ENCODE results near the gene ALDH6A1.

The ALDH6A1 gene

GRCh38 chr14:74049876-74050495, 34.3 kb downstream of the ALDH6A1 start:
- DNase-seq (ENCODE audit: low spot score) (no peak), ATAC-seq (ENCODE audit: low read depth) (no peak)
- TF ChIP-seq CTCF (IDR thresholded peaks at IDR 0.05; ENCODE audit: poor library complexity, severe bottlenecking) = no peak
- no peak overlapping the region for H3K27ac ChIP-seq (ENCODE audit: poor library complexity, severe bottlenecking)
- H3K36me3 ChIP-seq (ENCODE audit: low read depth) = no peaks in the 10 kb centered on the region
- peaks cover 6% of the 10 kb centered on the region for H3K4me1 ChIP-seq (ENCODE audit: insufficient read depth, poor library complexity, severe bottlenecking)
- no peaks in the 10 kb centered on the region for H3K9me3 ChIP-seq (ENCODE audit: severe bottlenecking)
- no peaks in the 10 kb centered on the region for H3K27me3 ChIP-seq (ENCODE audit: insufficient read depth, poor library complexity, severe bottlenecking)
- no peak overlapping the region for H3K4me3 ChIP-seq (ENCODE audit: severe bottlenecking)

- DNase-seq (ENCODE audit: low spot score) = no peak
- H3K9me3 ChIP-seq (ENCODE audit: severe bottlenecking) = no peaks in the 10 kb centered on the region
- H3K27ac ChIP-seq (ENCODE audit: poor library complexity, severe bottlenecking) = no peak overlapping the region
- H3K36me3 ChIP-seq (ENCODE audit: low read depth) = no peaks in the 10 kb centered on the region
- H3K4me1 ChIP-seq (ENCODE audit: insufficient read depth, poor library complexity, severe bottlenecking) = peaks cover 6% of the 10 kb centered on the region
- H3K4me3 ChIP-seq (ENCODE audit: severe bottlenecking) = no peak overlapping the region
- no peaks in the 10 kb centered on the region for H3K27me3 ChIP-seq (ENCODE audit: insufficient read depth, poor library complexity, severe bottlenecking)
- peak; percentile 16 for TF ChIP-seq CTCF (IDR thresholded peaks at IDR 0.05; ENCODE audit: poor library complexity, severe bottlenecking)
- peak; percentile 27; the same call in 1 of the 3 replicates for ATAC-seq (ENCODE audit: low read depth)
Measured at GRCh38 chr14:74048281-74048680, 36.0 kb downstream of the ALDH6A1 start.

- Histone ChIP-seq H3K9me3 (ENCODE audit: severe bottlenecking) (no peaks in the 10 kb centered on the region), H3K36me3 (ENCODE audit: low read depth) (no peaks in the 10 kb centered on the region), H3K27me3 (ENCODE audit: insufficient read depth, poor library complexity, severe bottlenecking) (no peaks in the 10 kb centered on the region), H3K27ac (ENCODE audit: poor library complexity, severe bottlenecking) (no peak overlapping the region), H3K4me1 (ENCODE audit: insufficient read depth, poor library complexity, severe bottlenecking) (peaks cover 6% of the 10 kb centered on the region), H3K4me3 (ENCODE audit: severe bottlenecking) (no peak overlapping the region)
- TF ChIP-seq CTCF (IDR thresholded peaks at IDR 0.05; ENCODE audit: poor library complexity, severe bottlenecking) = no peak
- ATAC-seq (ENCODE audit: low read depth) (no peak), DNase-seq (ENCODE audit: low spot score) (no peak)
Measured at GRCh38 chr14:74045522-74045921, 38.7 kb downstream of the ALDH6A1 start.

- Histone ChIP-seq H3K36me3 (ENCODE audit: low read depth) (peaks cover 4% of the 10 kb centered on the region; the same call in 1 of the 2 replicates), H3K9me3 (ENCODE audit: severe bottlenecking) (no peaks in the 10 kb centered on the region), H3K4me3 (ENCODE audit: severe bottlenecking) (no peak overlapping the region), H3K27me3 (ENCODE audit: insufficient read depth, poor library complexity, severe bottlenecking) (no peaks in the 10 kb centered on the region), H3K4me1 (ENCODE audit: insufficient read depth, poor library complexity, severe bottlenecking) (peaks cover 6% of the 10 kb centered on the region), H3K27ac (ENCODE audit: poor library complexity, severe bottlenecking) (no peak overlapping the region)
- DNase-seq (ENCODE audit: low spot score) = no peak
- ATAC-seq (ENCODE audit: low read depth) = no peak; the same call in 2 of the 3 replicates
- no peak for TF ChIP-seq CTCF (IDR thresholded peaks at IDR 0.05; ENCODE audit: poor library complexity, severe bottlenecking)
Measured at GRCh38 chr14:74042296-74042695, 42.0 kb downstream of the ALDH6A1 start.

All from RWPE2 (cell line).